ENCODE results near the gene SMARCAD1.
A peak's percentile ranks its signal among the peaks of the same experiment; 100 is the strongest.

Gene SMARCAD1

GRCh38 chr4:94207469-94208224 lies at the start of gene SMARCAD1:
Gene SMARCAD1 (plus strand): TSS chr4:94207865. CDS start chr4:94208395, 530 bp downstream.
- no peak for TF ChIP-seq CTCF (IDR thresholded peaks at IDR 0.05; ENCODE audit: insufficient read depth, missing control alignments)
- DNase-seq (ENCODE audit: insufficient read length, low spot score): peak; percentile 29
- peak; percentile 53 for FAIRE-seq

DNA sequence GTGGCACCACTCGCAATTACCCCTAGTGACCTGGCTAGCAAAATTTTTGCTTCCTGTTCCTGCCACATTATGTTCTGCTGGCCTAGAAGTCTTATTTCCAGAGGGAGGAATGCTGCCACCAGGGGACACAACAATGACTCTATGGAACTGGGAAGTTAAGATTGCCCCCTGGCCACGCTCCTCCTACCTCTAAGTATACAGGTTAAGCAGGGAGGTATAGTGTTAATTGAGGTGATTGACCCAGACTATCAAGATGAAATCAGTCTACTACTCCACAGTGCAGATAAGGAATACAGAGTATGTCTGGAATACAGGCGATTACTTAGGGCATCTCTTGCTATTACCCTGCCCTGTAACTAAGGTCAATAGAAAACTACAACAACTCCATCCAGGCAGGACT lies 48.8 kb upstream of the SMARCAD1 start:
- TF ChIP-seq CTCF (IDR thresholded peaks at IDR 0.05; ENCODE audit: insufficient read depth, missing control alignments): no peak
- DNase-seq (ENCODE audit: insufficient read length, low spot score): no peak
- FAIRE-seq: no peak

DNA sequence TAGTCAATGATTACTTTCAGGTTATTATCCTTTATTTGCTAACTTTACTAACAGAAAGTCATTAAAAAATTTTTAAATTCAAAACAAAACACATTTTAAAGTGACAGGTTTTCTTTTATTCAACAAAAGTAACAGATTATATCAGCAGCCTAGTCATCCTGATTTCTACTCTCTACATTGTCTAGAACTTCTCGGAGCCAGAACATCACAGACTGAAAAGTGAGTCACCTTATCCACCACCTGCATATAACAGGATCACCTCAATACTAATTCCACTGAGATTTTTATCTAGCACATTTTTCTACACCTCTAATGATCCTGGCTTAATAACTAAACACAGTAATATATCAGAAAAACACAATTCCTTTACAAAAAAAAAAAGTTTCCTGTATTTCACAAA lies 47.9 kb upstream of the SMARCAD1 start:
- DNase-seq (ENCODE audit: insufficient read length, low spot score) (no peak), FAIRE-seq (no peak)
- no peak for TF ChIP-seq CTCF (IDR thresholded peaks at IDR 0.05; ENCODE audit: insufficient read depth, missing control alignments)

DNA sequence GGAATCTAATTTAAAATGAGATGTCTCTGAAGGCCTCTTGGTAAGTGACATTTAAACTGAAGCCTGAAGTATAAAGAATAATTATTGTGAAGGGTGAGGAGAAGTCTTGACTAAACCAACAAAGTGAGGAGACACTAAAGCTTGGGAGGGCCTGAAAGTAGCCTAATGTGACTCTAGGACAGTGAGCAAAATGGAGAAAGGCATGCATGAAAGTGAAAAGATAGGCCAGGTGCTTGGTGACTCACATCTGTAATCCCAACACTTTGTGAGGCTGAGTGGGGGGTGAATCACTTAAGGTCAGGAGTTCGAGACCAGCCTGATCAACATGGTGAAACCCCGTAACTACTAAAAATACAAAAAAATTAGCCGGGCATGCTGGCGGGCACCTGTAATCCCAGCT lies 46.9 kb upstream of the SMARCAD1 start:
- FAIRE-seq: no peak
- no peak for TF ChIP-seq CTCF (IDR thresholded peaks at IDR 0.05; ENCODE audit: insufficient read depth, missing control alignments)
- DNase-seq (ENCODE audit: insufficient read length, low spot score): no peak

GRCh38 chr4:94165256-94165655 lies 42.4 kb upstream of the SMARCAD1 start:
- TF ChIP-seq CTCF (IDR thresholded peaks at IDR 0.05; ENCODE audit: insufficient read depth, missing control alignments): no peak
- FAIRE-seq (no peak), DNase-seq (ENCODE audit: insufficient read length, low spot score) (no peak)

DNA sequence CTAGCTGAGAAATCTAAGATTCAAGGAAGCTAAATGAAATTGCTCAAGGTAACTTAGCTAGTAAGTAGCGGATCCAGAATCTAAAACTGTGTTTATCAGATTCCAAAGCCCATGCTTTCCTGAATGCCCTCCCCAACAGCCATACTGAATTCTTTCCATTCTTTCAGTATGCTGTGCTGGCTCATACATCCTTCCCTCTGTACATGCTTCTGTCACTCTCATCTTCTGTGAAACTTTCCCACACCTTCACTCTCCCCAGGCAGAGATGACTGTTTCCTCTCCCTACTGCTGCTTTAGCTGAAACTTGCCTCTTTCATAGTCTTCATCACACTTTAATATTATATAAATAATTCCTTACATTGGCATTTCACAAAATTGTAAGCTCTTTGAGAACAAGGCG lies 39.3 kb upstream of the SMARCAD1 start:
- no peak for TF ChIP-seq CTCF (IDR thresholded peaks at IDR 0.05; ENCODE audit: insufficient read depth, missing control alignments)
- DNase-seq (ENCODE audit: insufficient read length, low spot score) (no peak), FAIRE-seq (no peak)

DNA sequence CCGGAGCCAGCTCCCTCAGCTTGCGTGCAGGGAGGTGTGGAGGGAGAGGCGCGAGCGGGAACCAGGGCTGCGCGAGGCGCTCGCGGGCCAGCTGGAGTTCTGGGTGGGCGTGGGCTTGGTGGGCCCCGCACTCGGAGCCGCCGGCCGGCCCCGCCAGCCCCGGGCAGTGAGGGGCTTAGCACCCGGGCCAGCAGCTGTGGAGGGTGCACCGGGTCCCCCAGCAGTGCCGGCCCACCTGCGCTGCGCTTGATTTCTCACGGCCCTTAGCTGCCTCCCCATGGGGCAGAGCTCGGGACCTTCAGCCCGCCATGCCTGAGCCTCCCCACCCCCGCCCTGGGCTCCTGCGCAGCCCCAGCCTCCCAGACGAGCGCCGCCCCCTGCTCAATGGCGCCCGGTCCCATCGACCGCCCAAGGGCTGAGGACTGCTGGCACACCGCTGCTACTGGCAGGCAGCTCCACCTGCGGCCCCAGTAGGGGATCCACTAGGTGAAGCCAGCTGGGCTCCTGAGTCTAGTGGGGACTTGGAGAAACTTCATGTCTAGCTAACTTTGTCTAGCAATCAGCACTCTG lies 37.8 kb upstream of the SMARCAD1 start:
- no peak for TF ChIP-seq CTCF (IDR thresholded peaks at IDR 0.05; ENCODE audit: insufficient read depth, missing control alignments)
- DNase-seq (ENCODE audit: insufficient read length, low spot score) (no peak), FAIRE-seq (no peak)
